ENCODE results near the gene MRFAP1L1.
A peak's percentile ranks its signal among the peaks of the same experiment; 100 is the strongest.

MRFAP1L1 gene

GRCh38 chr4:6718932-6719610 is 9.4 kb upstream of the MRFAP1L1 start:
- Histone ChIP-seq H3K27me3 (ENCODE audit: insufficient read depth, low read length) (no peaks in the 10 kb centered on the region), H3K27ac (ENCODE audit: low read depth, low read length, poor library complexity, severe bottlenecking) (no peak overlapping the region), H3K9me2 (ENCODE audit: low read depth, low read length) (no peaks in the 10 kb centered on the region), H2AFZ (ENCODE audit: low read length) (no peak overlapping the region), H3K9me3 (ENCODE audit: low read length) (no peaks in the 10 kb centered on the region), H3F3A (ENCODE audit: insufficient read depth, low read length) (no peaks in the 10 kb centered on the region), H3K9ac (ENCODE audit: low read length) (no peak overlapping the region), H3K79me2 (ENCODE audit: insufficient read depth, low read length) (no peaks in the 10 kb centered on the region), H3K4me1 (ENCODE audit: insufficient read depth, low read length, severe bottlenecking) (peaks cover 17% of the 10 kb centered on the region), H3K4me2 (ENCODE audit: low read length) (no peak overlapping the region), H3K36me3 (ENCODE audit: insufficient read depth, low read length) (no peaks in the 10 kb centered on the region; the same call in 1 of the 2 replicates), H3K4me3 (ENCODE audit: low read depth, low read length, poor library complexity, severe bottlenecking) (no peak overlapping the region), H4K20me1 (ENCODE audit: insufficient read depth, low read length) (no peaks in the 10 kb centered on the region)
- no peak for TF ChIP-seq CTCF (IDR thresholded peaks at IDR 0.05; ENCODE audit: low read length)
- no peak for TF ChIP-seq EZH2 (IDR thresholded peaks at IDR 0.05; ENCODE audit: borderline replicate concordance, low read length)

GRCh38 chr4:6716958-6717655 is 7.4 kb upstream of the MRFAP1L1 start:
- peak overlapping the region; percentile 78 for H3K4me2 ChIP-seq (ENCODE audit: low read length)
- H3K4me3 ChIP-seq (ENCODE audit: low read depth, low read length, poor library complexity, severe bottlenecking) = peak overlapping the region; percentile 83
- H3K9me2 ChIP-seq (ENCODE audit: low read depth, low read length) = no peaks in the 10 kb centered on the region
- H3K36me3 ChIP-seq (ENCODE audit: insufficient read depth, low read length) = no peaks in the 10 kb centered on the region; the same call in 1 of the 2 replicates
- no peaks in the 10 kb centered on the region for H3K9me3 ChIP-seq (ENCODE audit: low read length)
- H2AFZ ChIP-seq (ENCODE audit: low read length) = no peak overlapping the region
- no peak for TF ChIP-seq CTCF (IDR thresholded peaks at IDR 0.05; ENCODE audit: low read length)
- no peak for TF ChIP-seq EZH2 (IDR thresholded peaks at IDR 0.05; ENCODE audit: borderline replicate concordance, low read length)
- peak overlapping the region; percentile 83 for H3K9ac ChIP-seq (ENCODE audit: low read length)
- H4K20me1 ChIP-seq (ENCODE audit: insufficient read depth, low read length) = no peaks in the 10 kb centered on the region
- peaks cover 17% of the 10 kb centered on the region for H3K4me1 ChIP-seq (ENCODE audit: insufficient read depth, low read length, severe bottlenecking)
- H3K27me3 ChIP-seq (ENCODE audit: insufficient read depth, low read length) = no peaks in the 10 kb centered on the region
- H3F3A ChIP-seq (ENCODE audit: insufficient read depth, low read length) = no peaks in the 10 kb centered on the region
- H3K79me2 ChIP-seq (ENCODE audit: insufficient read depth, low read length) = no peaks in the 10 kb centered on the region
- no peak overlapping the region for H3K27ac ChIP-seq (ENCODE audit: low read depth, low read length, poor library complexity, severe bottlenecking)

GRCh38 chr4:6716018-6716911 is 6.6 kb upstream of the MRFAP1L1 start, which contains the start of gene BLOC1S4:
BLOC1S4 (plus strand) TSS chr4:6716174; CDS start chr4:6716210, 36 bp downstream.
- peak within 1 kb of the TSS; percentile 74; the same call in 1 of the 2 replicates for H2AFZ ChIP-seq (ENCODE audit: low read length)
- peak within 1 kb of the TSS; percentile 78 for H3K4me2 ChIP-seq (ENCODE audit: low read length)
- H3K9ac ChIP-seq (ENCODE audit: low read length) = peak within 1 kb of the TSS; percentile 83
- no peaks in the 10 kb centered on the region for H3K9me2 ChIP-seq (ENCODE audit: low read depth, low read length)
- H3K9me3 ChIP-seq (ENCODE audit: low read length) = 0 out of 2 replicates have a peak, but pooled peaks cover under 1% of the 10 kb centered on the region
- H3K4me3 ChIP-seq (ENCODE audit: low read depth, low read length, poor library complexity, severe bottlenecking) = peak within 1 kb of the TSS; percentile 83
- H3F3A ChIP-seq (ENCODE audit: insufficient read depth, low read length) = no peaks in the 10 kb centered on the region
- no peak within 1 kb of the TSS for H3K27ac ChIP-seq (ENCODE audit: low read depth, low read length, poor library complexity, severe bottlenecking)
- no peaks in the 10 kb centered on the region for H3K27me3 ChIP-seq (ENCODE audit: insufficient read depth, low read length)
- H3K36me3 ChIP-seq (ENCODE audit: insufficient read depth, low read length) = no peaks in the 10 kb centered on the region; the same call in 1 of the 2 replicates
- H3K79me2 ChIP-seq (ENCODE audit: insufficient read depth, low read length) = no peaks in the 10 kb centered on the region
- peaks cover 17% of the 10 kb centered on the region for H3K4me1 ChIP-seq (ENCODE audit: insufficient read depth, low read length, severe bottlenecking)
- TF ChIP-seq EZH2 (IDR thresholded peaks at IDR 0.05; ENCODE audit: borderline replicate concordance, low read length) = no peak
- no peaks in the 10 kb centered on the region for H4K20me1 ChIP-seq (ENCODE audit: insufficient read depth, low read length)

Measured in OCI-LY1 (cell line).